ENCODE results near the gene WFIKKN1. TPM values are rescaled to one million over a fixed set of nuclear protein-coding genes. Genes with fewer than 3 reads are reported as not detected.

Gene WFIKKN1
- total and polyA plus RNA-seq, 8 donors: 0.11 to 1.4 (median 0.52) TPM

DNA sequence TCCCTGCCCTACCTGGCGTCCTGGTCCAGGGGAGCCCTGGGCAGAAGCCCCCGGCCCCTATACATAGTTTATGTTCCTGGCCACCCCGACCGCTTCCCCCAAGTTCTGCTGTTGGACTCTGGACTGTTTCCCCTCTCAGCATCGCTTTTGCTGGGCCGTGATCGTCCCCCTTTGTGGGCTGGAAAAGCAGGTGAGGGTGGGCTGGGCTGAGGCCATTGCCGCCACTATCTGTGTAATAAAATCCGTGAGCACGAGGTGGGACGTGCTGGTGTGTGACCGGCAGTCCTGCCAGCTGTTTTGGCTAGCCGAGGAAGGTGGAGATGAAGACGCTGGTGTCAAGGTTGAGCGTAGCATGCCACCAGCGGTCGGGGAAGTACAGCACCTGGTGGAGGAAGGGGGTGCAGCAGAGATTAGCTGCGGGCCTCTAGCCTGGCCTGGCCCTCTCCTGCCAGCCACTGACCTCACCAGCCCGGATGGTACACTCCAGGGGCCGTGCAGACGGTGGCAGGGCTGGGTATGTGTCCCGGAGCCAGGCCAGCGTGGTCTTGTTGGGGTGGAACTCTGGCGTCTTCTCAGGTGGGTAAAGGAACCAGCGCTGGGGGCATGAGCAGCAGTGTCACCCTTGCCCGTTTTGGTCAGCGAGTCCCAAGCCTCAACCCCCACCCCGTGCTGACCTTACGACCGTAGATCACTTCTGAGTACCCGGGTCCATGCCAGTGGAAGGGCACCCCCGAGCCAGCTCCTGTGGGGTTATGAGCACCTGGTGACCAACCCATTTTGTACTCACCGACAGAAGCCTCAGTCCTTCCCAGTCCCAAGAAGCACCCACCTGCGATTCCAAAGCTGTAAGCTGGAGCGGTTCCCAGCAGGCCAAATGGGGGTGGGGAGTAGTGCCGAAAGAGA is 52.0 kb downstream of the WFIKKN1 start:
- no peaks in the 10 kb centered on the region for H3K27me3 ChIP-seq
- DNase-seq (no peak), ATAC-seq (no peak)
- intact Hi-C loops (cut with DNase I): no loop called here
- no peaks in the 10 kb centered on the region for H3K9me3 ChIP-seq
- TF ChIP-seq, protein P1, sequence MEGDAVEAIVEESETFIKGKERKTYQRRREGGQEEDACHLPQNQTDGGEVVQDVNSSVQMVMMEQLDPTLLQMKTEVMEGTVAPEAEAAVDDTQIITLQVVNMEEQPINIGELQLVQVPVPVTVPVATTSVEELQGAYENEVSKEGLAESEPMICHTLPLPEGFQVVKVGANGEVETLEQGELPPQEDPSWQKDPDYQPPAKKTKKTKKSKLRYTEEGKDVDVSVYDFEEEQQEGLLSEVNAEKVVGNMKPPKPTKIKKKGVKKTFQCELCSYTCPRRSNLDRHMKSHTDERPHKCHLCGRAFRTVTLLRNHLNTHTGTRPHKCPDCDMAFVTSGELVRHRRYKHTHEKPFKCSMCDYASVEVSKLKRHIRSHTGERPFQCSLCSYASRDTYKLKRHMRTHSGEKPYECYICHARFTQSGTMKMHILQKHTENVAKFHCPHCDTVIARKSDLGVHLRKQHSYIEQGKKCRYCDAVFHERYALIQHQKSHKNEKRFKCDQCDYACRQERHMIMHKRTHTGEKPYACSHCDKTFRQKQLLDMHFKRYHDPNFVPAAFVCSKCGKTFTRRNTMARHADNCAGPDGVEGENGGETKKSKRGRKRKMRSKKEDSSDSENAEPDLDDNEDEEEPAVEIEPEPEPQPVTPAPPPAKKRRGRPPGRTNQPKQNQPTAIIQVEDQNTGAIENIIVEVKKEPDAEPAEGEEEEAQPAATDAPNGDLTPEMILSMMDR (IDR thresholded peaks at IDR 0.05): no peak
- H3K4me1 ChIP-seq: peaks cover 30 to 58% of the 10 kb centered on the region in 2 donors
- peaks cover 0 to 50% of the 10 kb centered on the region in 2 donors for H3K36me3 ChIP-seq
- peak overlapping the region in 1 of 2 donors; percentile 79 for H3K4me3 ChIP-seq
- no peak overlapping the region for H3K27ac ChIP-seq

DNA sequence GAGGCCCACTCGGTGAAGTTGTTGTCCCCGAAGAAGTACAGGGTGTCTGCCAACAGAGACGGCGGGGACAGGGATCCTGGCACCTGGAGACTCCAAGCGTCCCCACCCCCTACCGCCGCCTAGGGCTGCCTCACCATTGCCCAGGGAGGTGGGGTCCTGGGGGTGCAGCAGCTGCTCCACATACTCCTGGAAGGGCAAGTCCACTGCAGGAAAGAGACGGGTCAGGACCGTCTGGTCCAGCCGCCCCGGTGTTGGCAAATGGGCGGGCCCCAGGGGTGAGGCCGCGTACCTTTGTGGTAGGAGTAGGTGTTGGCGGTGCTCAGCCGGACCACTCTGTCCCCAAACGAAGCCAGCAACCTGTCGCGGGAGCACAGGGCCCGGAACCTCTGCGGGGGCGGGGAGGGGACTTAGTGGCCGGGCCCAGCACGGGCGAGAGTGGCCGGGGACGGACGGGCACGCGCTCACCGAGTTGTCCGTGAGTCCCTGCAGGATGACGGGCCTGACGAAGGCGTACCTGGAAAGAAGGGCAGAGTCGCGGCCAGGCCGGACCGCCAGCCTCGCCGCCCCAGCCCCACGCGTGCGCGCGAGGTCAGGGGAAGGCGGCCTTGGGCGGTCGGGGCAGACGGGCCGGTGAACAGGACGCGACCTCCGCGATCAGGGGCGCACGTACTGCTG is 52.7 kb downstream of the WFIKKN1 start:
- intact Hi-C loops (cut with DNase I): no loop called here
- DNase-seq (peak in 1 of 4 donors; percentile 39), ATAC-seq (no peak)
- TF ChIP-seq, protein P1 (IDR thresholded peaks at IDR 0.05): no peak
- Histone ChIP-seq H3K4me1 (peaks cover 30 to 62% of the 10 kb centered on the region in 2 donors), H3K4me3 (peak overlapping the region; percentile 68 to 79), H3K27me3 (no peaks in the 10 kb centered on the region), H3K9me3 (no peaks in the 10 kb centered on the region), H3K27ac (peak overlapping the region in 1 of 2 donors; percentile 89), H3K36me3 (peaks cover 0 to 53% of the 10 kb centered on the region in 2 donors)

Other genes starting within 250 kb of the WFIKKN1 start
- 10 to 100 TPM; 76.3 to 88.4 TPM for gene PGAP6, start 249.0 kb upstream of the WFIKKN1 start, total RNA-seq
- 10 to 100 TPM; 37.3 to 52.8 (median 41.8) TPM for gene PGAP6, start 249.0 kb upstream of the WFIKKN1 start, polyA plus RNA-seq (ENCODE audit: insufficient read length in 6 of 6)
- gene NME4, start 233.8 kb upstream of the WFIKKN1 start, total RNA-seq: 10 to 100 TPM; 72.3 to 78.1 TPM
- gene NME4, start 233.8 kb upstream of the WFIKKN1 start, polyA plus RNA-seq (ENCODE audit: insufficient read length in 6 of 6): 100 to 1,000 TPM; 149 to 199 (median 168) TPM
- 10 to 100 TPM; 14.4 to 17.1 TPM for gene DECR2, start 229.1 kb upstream of the WFIKKN1 start, total RNA-seq
- 10 to 100 TPM; 10.3 to 25.1 (median 16.7) TPM for gene DECR2, start 229.1 kb upstream of the WFIKKN1 start, polyA plus RNA-seq (ENCODE audit: insufficient read length in 6 of 6)
- gene RAB11FIP3, start 205.3 kb upstream of the WFIKKN1 start, total RNA-seq: 10 to 100 TPM; 28.1 to 38.0 TPM
- gene RAB11FIP3, start 205.3 kb upstream of the WFIKKN1 start, polyA plus RNA-seq (ENCODE audit: insufficient read length in 6 of 6): 10 to 100 TPM; 48.8 to 64.0 (median 56.7) TPM
- gene CAPN15, start 103.3 kb upstream of the WFIKKN1 start, total RNA-seq: 10 to 100 TPM; 33.8 to 57.2 TPM
- 10 to 100 TPM; 16.7 to 45.3 (median 26.0) TPM for gene CAPN15, start 103.3 kb upstream of the WFIKKN1 start, polyA plus RNA-seq (ENCODE audit: insufficient read length in 6 of 6)
- not detected for gene PRR35, start 70.6 kb upstream of the WFIKKN1 start, total RNA-seq
- gene PRR35, start 70.6 kb upstream of the WFIKKN1 start, polyA plus RNA-seq (ENCODE audit: insufficient read length in 6 of 6): under 1 TPM in 1 of 6 donors, not detected in 5; 0.06 TPM
- gene NHLRC4, start 64.0 kb upstream of the WFIKKN1 start, total RNA-seq: 1 to 10 TPM in 1 of 2 donors, under 1 TPM in 1; 0.99 to 2.0 TPM
- 1 to 10 TPM; 2.2 to 3.4 (median 3.1) TPM for gene NHLRC4, start 64.0 kb upstream of the WFIKKN1 start, polyA plus RNA-seq (ENCODE audit: insufficient read length in 6 of 6)
- 10 to 100 TPM; 51.0 to 68.5 TPM for gene PIGQ, start 61.0 kb upstream of the WFIKKN1 start, total RNA-seq
- gene PIGQ, start 61.0 kb upstream of the WFIKKN1 start, polyA plus RNA-seq (ENCODE audit: insufficient read length in 6 of 6): 10 to 100 TPM; 32.9 to 46.2 (median 36.8) TPM
- 10 to 100 TPM; 32.1 to 32.9 TPM for gene RAB40C, start 40.9 kb upstream of the WFIKKN1 start, total RNA-seq
- 10 to 100 TPM; 17.6 to 31.1 (median 22.4) TPM for gene RAB40C, start 40.9 kb upstream of the WFIKKN1 start, polyA plus RNA-seq (ENCODE audit: insufficient read length in 6 of 6)
- 10 to 100 TPM; 69.3 to 70.4 TPM for gene METTL26, start 5.3 kb downstream of the WFIKKN1 start, total RNA-seq
- gene METTL26, start 5.3 kb downstream of the WFIKKN1 start, polyA plus RNA-seq (ENCODE audit: insufficient read length in 6 of 6): 10 to 100 TPM; 37.2 to 59.4 (median 49.5) TPM
- gene MCRIP2, start 10.8 kb downstream of the WFIKKN1 start, total RNA-seq: 10 to 100 TPM; 41.5 to 42.5 TPM
- gene MCRIP2, start 10.8 kb downstream of the WFIKKN1 start, polyA plus RNA-seq (ENCODE audit: insufficient read length in 6 of 6): 10 to 100 TPM in 3 of 6 donors, 1 to 10 TPM in 3; 6.8 to 14.5 (median 9.8) TPM
- gene WDR90, start 18.4 kb downstream of the WFIKKN1 start, total RNA-seq: 10 to 100 TPM; 27.3 to 41.3 TPM
- gene WDR90, start 18.4 kb downstream of the WFIKKN1 start, polyA plus RNA-seq (ENCODE audit: insufficient read length in 6 of 6): 10 to 100 TPM; 39.1 to 63.0 (median 44.4) TPM
- 10 to 100 TPM; 75.9 to 87.2 TPM for gene RHOT2, start 37.1 kb downstream of the WFIKKN1 start, total RNA-seq
- 100 to 1,000 TPM in 1 of 6 donors, 10 to 100 TPM in 5; 59.8 to 104 (median 69.0) TPM for gene RHOT2, start 37.1 kb downstream of the WFIKKN1 start, polyA plus RNA-seq (ENCODE audit: insufficient read length in 6 of 6)
- gene RHBDL1, start 44.7 kb downstream of the WFIKKN1 start, total RNA-seq: 1 to 10 TPM; 2.3 to 4.3 TPM
- 1 to 10 TPM in 1 of 6 donors, under 1 TPM in 5; 0.45 to 1.9 (median 0.74) TPM for gene RHBDL1, start 44.7 kb downstream of the WFIKKN1 start, polyA plus RNA-seq (ENCODE audit: insufficient read length in 6 of 6)
- gene STUB1, start 49.4 kb downstream of the WFIKKN1 start, total RNA-seq: 100 to 1,000 TPM in 1 of 2 donors, 10 to 100 TPM in 1; 93.9 to 103 TPM
- 100 to 1,000 TPM in 4 of 6 donors, 10 to 100 TPM in 2; 92.9 to 143 (median 119) TPM for gene STUB1, start 49.4 kb downstream of the WFIKKN1 start, polyA plus RNA-seq (ENCODE audit: insufficient read length in 6 of 6)
- 10 to 100 TPM; 68.9 to 72.6 TPM for gene JMJD8, start 53.3 kb downstream of the WFIKKN1 start, total RNA-seq
- gene JMJD8, start 53.3 kb downstream of the WFIKKN1 start, polyA plus RNA-seq (ENCODE audit: insufficient read length in 6 of 6): 10 to 100 TPM; 41.7 to 53.0 (median 43.7) TPM
- gene WDR24, start 59.4 kb downstream of the WFIKKN1 start, total RNA-seq: 10 to 100 TPM; 11.7 to 14.2 TPM
- gene WDR24, start 59.4 kb downstream of the WFIKKN1 start, polyA plus RNA-seq (ENCODE audit: insufficient read length in 6 of 6): 10 to 100 TPM in 5 of 6 donors, 1 to 10 TPM in 1; 9.4 to 14.3 (median 11.0) TPM
- 1 to 10 TPM in 1 of 2 donors, under 1 TPM in 1; 0.50 to 5.7 TPM for gene FBXL16, start 74.8 kb downstream of the WFIKKN1 start, total RNA-seq
- 1 to 10 TPM in 1 of 6 donors, under 1 TPM in 5; 0.48 to 1.1 (median 0.72) TPM for gene FBXL16, start 74.8 kb downstream of the WFIKKN1 start, polyA plus RNA-seq (ENCODE audit: insufficient read length in 6 of 6)
- 10 to 100 TPM; 37.0 to 57.3 TPM for gene METRN, start 84.1 kb downstream of the WFIKKN1 start, total RNA-seq
- 10 to 100 TPM in 3 of 6 donors, 1 to 10 TPM in 3; 9.3 to 22.5 (median 11.1) TPM for gene METRN, start 84.1 kb downstream of the WFIKKN1 start, polyA plus RNA-seq (ENCODE audit: insufficient read length in 6 of 6)
- gene ANTKMT, start 90.2 kb downstream of the WFIKKN1 start, total RNA-seq: 10 to 100 TPM; 45.8 to 52.9 TPM
- 10 to 100 TPM in 3 of 6 donors, 1 to 10 TPM in 3; 7.7 to 18.5 (median 11.1) TPM for gene ANTKMT, start 90.2 kb downstream of the WFIKKN1 start, polyA plus RNA-seq (ENCODE audit: insufficient read length in 6 of 6)
- gene CCDC78, start 95.5 kb downstream of the WFIKKN1 start, total RNA-seq: 10 to 100 TPM in 1 of 2 donors, under 1 TPM in 1; 0.96 to 13.7 TPM
- gene CCDC78, start 95.5 kb downstream of the WFIKKN1 start, polyA plus RNA-seq (ENCODE audit: insufficient read length in 6 of 6): 1 to 10 TPM; 1.8 to 8.9 (median 8.6) TPM
- gene HAGHL, start 96.1 kb downstream of the WFIKKN1 start, total RNA-seq: 1 to 10 TPM; 8.7 to 9.9 TPM
- 1 to 10 TPM; 2.4 to 7.7 (median 3.6) TPM for gene HAGHL, start 96.1 kb downstream of the WFIKKN1 start, polyA plus RNA-seq (ENCODE audit: insufficient read length in 6 of 6)
- gene CIAO3, start 110.0 kb downstream of the WFIKKN1 start, total RNA-seq: 10 to 100 TPM; 26.7 to 28.2 TPM
- gene CIAO3, start 110.0 kb downstream of the WFIKKN1 start, polyA plus RNA-seq (ENCODE audit: insufficient read length in 6 of 6): 10 to 100 TPM; 17.2 to 27.2 (median 20.4) TPM
- 100 to 1,000 TPM in 1 of 2 donors, 10 to 100 TPM in 1; 55.5 to 464 TPM for gene MSLN, start 129.7 kb downstream of the WFIKKN1 start, total RNA-seq
- 10 to 100 TPM; 14.5 to 29.0 (median 18.4) TPM for gene MSLN, start 129.7 kb downstream of the WFIKKN1 start, polyA plus RNA-seq (ENCODE audit: insufficient read length in 6 of 6)
- gene RPUSD1, start 157.4 kb downstream of the WFIKKN1 start, total RNA-seq: 10 to 100 TPM; 12.6 to 21.0 TPM
- 10 to 100 TPM in 4 of 6 donors, 1 to 10 TPM in 2; 8.6 to 13.9 (median 11.4) TPM for gene RPUSD1, start 157.4 kb downstream of the WFIKKN1 start, polyA plus RNA-seq (ENCODE audit: insufficient read length in 6 of 6)
- gene CHTF18, start 157.6 kb downstream of the WFIKKN1 start, total RNA-seq: 10 to 100 TPM; 18.8 to 35.5 TPM
- 10 to 100 TPM; 23.7 to 30.8 (median 24.4) TPM for gene CHTF18, start 157.6 kb downstream of the WFIKKN1 start, polyA plus RNA-seq (ENCODE audit: insufficient read length in 6 of 6)
- not detected for gene GNG13, start 169.7 kb downstream of the WFIKKN1 start, total RNA-seq
- gene GNG13, start 169.7 kb downstream of the WFIKKN1 start, polyA plus RNA-seq (ENCODE audit: insufficient read length in 6 of 6): under 1 TPM in 2 of 6 donors, not detected in 4; 0.17 to 0.27 TPM

Measured in left lung (tissue), 10 donors.